HCT116 (cell line): ENCODE results near the gene ZBTB16. TPM values are rescaled to one million over a fixed set of nuclear protein-coding genes. Genes with fewer than 3 reads are reported as not detected.

Experiments used
- ATAC-seq: fragments of 200-7000 bp; cut with Tn5 transposase; 2 replicates; pipeline ENCODE4 v1.9.1; 2020; ENCODE audit warnings: mild to moderate bottlenecking, moderate library complexity
- BruUV-seq: library from RNA; stranded (reverse); fragments of 400-500 nt; replicated peaks from 2 replicates; lab custom pipeline; 2021; lab: Mats Ljungman, UMichigan
- CTCF ChIA-PET: fragments of 300-600 bp; sonication (Branson Sonifier 250); formaldehyde crosslinking; loops from one replicate; lab custom pipeline; 2021; ENCODE audit warnings: antibody characterized with exemption; lab: Charles Lee
- POLR2A ChIA-PET: fragments of 300-600, 350-600 bp; sonication (Branson Sonifier 250); formaldehyde crosslinking; loops from one replicate; lab custom pipeline; 2021; ENCODE audit warnings: antibody characterized with exemption; lab: Charles Lee
- RAD21 ChIA-PET, 2 experiments: fragments of 300-600 bp; sonication (Branson Sonifier 250); formaldehyde crosslinking; loops; one replicate each; lab custom pipeline; 2023; ENCODE audit warnings: low total read pairs in 2 of 2; ENCODE audit not compliant: uncharacterized antibody in 2 of 2, unreplicated experiment in 2 of 2, low non-redundant PET in 1 of 2; lab: Charles Lee
- DNase-seq: peaks from one replicate; pipeline ENCODE4 v3.0.0-alpha.2; 2010; ENCODE audit warnings: low read depth, low spot score
- H2AFZ ChIP-seq: fragments of 200-600 bp; shearing (Covaris generic), sonication (generic); 2 replicates; pipeline ENCODE4 v1.6.1; 2017; ENCODE audit warnings: low read depth, mixed run types, mixed read lengths, antibody characterized with exemption, low read length; ENCODE audit not compliant: poor library complexity, severe bottlenecking
- H3K27ac ChIP-seq: 2 replicates; pipeline ENCODE4 v1.5.1; 2012; ENCODE audit warnings: low read depth, low read length
- H3K27me3 ChIP-seq: fragments of 200-600 bp; sonication (generic); 2 replicates; pipeline ENCODE4 v1.6.1; 2016; ENCODE audit warnings: mixed run types, low read length, mixed read lengths; ENCODE audit not compliant: insufficient read depth
- H3K36me3 ChIP-seq, 2 experiments: fragments of 200-500 bp in 1 of 2; fragments of 200-600 bp in 1 of 2; sonication (Bioruptor generic) in 1 of 2; sonication (generic) in 1 of 2; 2 replicates each; pipeline versions ENCODE4 v1.5.1 to v1.6.1; 2014 to 2016; ENCODE audit warnings: low read length in 2 of 2, inconsistent platforms in 1 of 2, mixed read lengths in 1 of 2, mixed run types in 1 of 2; ENCODE audit not compliant: insufficient read depth in 2 of 2, control insufficient read depth in 1 of 2
- H3K4me1 ChIP-seq, 2 experiments: fragments of 200-600 bp in 1 of 2; sonication (generic) in 1 of 2; 2 replicates each; pipeline versions ENCODE4 v1.5.1 to v1.6.1; 2012 to 2017; ENCODE audit warnings: low read length in 2 of 2, inconsistent platforms in 1 of 2, mild to moderate bottlenecking in 1 of 2, mixed read lengths in 1 of 2, mixed run types in 1 of 2, moderate library complexity in 1 of 2; ENCODE audit not compliant: insufficient read depth in 2 of 2, control insufficient read depth in 1 of 2
- H3K4me2 ChIP-seq: fragments of 200-600 bp; sonication (generic); 2 replicates; pipeline ENCODE4 v1.6.1; 2017; ENCODE audit warnings: mixed run types, low read length, mixed read lengths
- H3K4me3 ChIP-seq, 2 experiments: fragments of 200-600 bp in 1 of 2; sonication (generic) in 1 of 2; replicated peaks in 1 of 2; 2 replicates each; pipeline ENCODE4 v1.5.1; 2011 to 2016; ENCODE audit warnings: low read length in 2 of 2, control low read depth in 1 of 2, low read depth in 1 of 2, mild to moderate bottlenecking in 1 of 2, mixed read lengths in 1 of 2, mixed run types in 1 of 2
- H3K79me2 ChIP-seq: fragments of 200-600 bp; sonication (generic); 2 replicates; pipeline ENCODE4 v1.6.1; 2017; ENCODE audit warnings: mild to moderate bottlenecking, mixed run types, low read length, moderate library complexity, mixed read lengths; ENCODE audit not compliant: insufficient read depth
- H3K9ac ChIP-seq: fragments of 200-600 bp; sonication (generic); 2 replicates; pipeline ENCODE4 v1.6.1; 2016; ENCODE audit warnings: low read length, mixed read lengths
- H3K9me2 ChIP-seq: fragments of 200-600 bp; sonication (generic), shearing (Covaris generic); 2 replicates; pipeline ENCODE4 v1.6.1; 2017; ENCODE audit warnings: mixed run types, mild to moderate bottlenecking, moderate library complexity; ENCODE audit not compliant: insufficient read depth
- H3K9me3 ChIP-seq, 2 experiments: fragments of 200-500 bp in 1 of 2; fragments of 200-600 bp in 1 of 2; sonication (Bioruptor generic) in 1 of 2; sonication (generic) in 1 of 2; 2 replicates each; pipeline ENCODE4 v1.6.1; 2014 to 2017; ENCODE audit warnings: low read length in 2 of 2, mixed read lengths in 2 of 2, inconsistent platforms in 1 of 2, low read depth in 1 of 2, mild to moderate bottlenecking in 1 of 2, mixed run types in 1 of 2, moderate library complexity in 1 of 2; ENCODE audit not compliant: control insufficient read depth in 1 of 2, insufficient read depth in 1 of 2
- H4K20me1 ChIP-seq: fragments of 200-600 bp; sonication (generic), shearing (Covaris generic); 2 replicates; pipeline ENCODE4 v1.6.1; 2017; ENCODE audit warnings: mixed run types, mild to moderate bottlenecking, moderate library complexity; ENCODE audit not compliant: insufficient read depth
- ATF3 ChIP-seq: IDR thresholded peaks from 2 replicates; pipeline ENCODE4 v1.6.1; 2012
- CBX3 ChIP-seq: IDR thresholded peaks from 2 replicates; pipeline ENCODE4 v1.6.1; 2012; ENCODE audit warnings: low read depth
- CEBPB ChIP-seq: IDR thresholded peaks from 2 replicates; pipeline ENCODE4 v1.6.1; 2012; ENCODE audit warnings: low read depth
- EGR1 ChIP-seq: IDR thresholded peaks from 2 replicates; pipeline ENCODE4 v1.6.1; 2012; ENCODE audit warnings: low read depth
- ELF1 ChIP-seq: IDR thresholded peaks from 2 replicates; pipeline ENCODE4 v1.6.1; 2012; ENCODE audit warnings: low read depth, borderline replicate concordance
- EZH2 ChIP-seq: fragments of 200-600 bp; sonication (generic); IDR thresholded peaks from 2 replicates; pipeline ENCODE4 v1.6.1; 2017; ENCODE audit warnings: antibody characterized with exemption, mixed run types
- EZH2phosphoT487 ChIP-seq: fragments of 200-600 bp; IDR thresholded peaks from 2 replicates; pipeline ENCODE4 v1.6.1; 2018; ENCODE audit warnings: antibody characterized with exemption, borderline replicate concordance
- FOSL1 ChIP-seq: IDR thresholded peaks from 2 replicates; pipeline ENCODE4 v1.6.1; 2012; ENCODE audit warnings: low read depth
- JUND ChIP-seq: IDR thresholded peaks from 2 replicates; pipeline ENCODE4 v1.6.1; 2012
- MAX ChIP-seq: IDR thresholded peaks from 2 replicates; pipeline ENCODE4 v1.6.1; 2012
- POLR2A ChIP-seq: IDR thresholded peaks from 2 replicates; pipeline ENCODE4 v1.7.0; 2011; ENCODE audit warnings: borderline replicate concordance; ENCODE audit not compliant: insufficient read depth, insufficient read length; ENCODE audit errors: extremely low read depth
- RAD21 ChIP-seq: IDR thresholded peaks from 2 replicates; pipeline ENCODE4 v1.6.1; 2012; ENCODE audit warnings: low read depth, mild to moderate bottlenecking
- SIN3A ChIP-seq: IDR thresholded peaks from 2 replicates; pipeline ENCODE4 v1.6.1; 2012; ENCODE audit warnings: low read depth
- SP1 ChIP-seq: IDR thresholded peaks from 2 replicates; pipeline ENCODE4 v1.6.1; 2012; ENCODE audit warnings: low read depth
- SRF ChIP-seq: IDR thresholded peaks from 2 replicates; pipeline ENCODE4 v1.6.1; 2012; ENCODE audit warnings: low read depth
- YY1 ChIP-seq: IDR thresholded peaks from 2 replicates; pipeline ENCODE4 v1.6.1; 2011; ENCODE audit warnings: low read length, low read depth, moderate library complexity, mild to moderate bottlenecking; ENCODE audit not compliant: insufficient replicate concordance; ENCODE audit errors: extremely low read depth
- ZFX ChIP-seq: fragments of 450-650 bp; IDR thresholded peaks from 2 replicates; pipeline ENCODE4 v1.6.1; 2017
- intact Hi-C: fragments of 100-400 bp; cut with micrococcal nuclease; formaldehyde crosslinking; loops from 2 replicates; pipeline ENCODE4 v1.10.0; 2022
- total RNA-seq: library from RNA; stranded (reverse); gene quantifications from one replicate; pipeline ENCODE4 v1.2.1, GENCODE V29; 2021; ENCODE audit not compliant: unreplicated experiment
- TF ChIP-seq, protein P1 (sequence below): IDR thresholded peaks from 2 replicates; pipeline ENCODE4 v1.6.1; 2011; ENCODE audit warnings: mild to moderate bottlenecking, low read length, moderate library complexity; ENCODE audit not compliant: insufficient replicate concordance; ENCODE audit errors: extremely low read depth

The ZBTB16 gene
- total RNA-seq, 1 experiment from 2014 or later: 0.30 TPM

GRCh38 chr11:114172055-114172861, 112.7 kb downstream of the ZBTB16 start:
- RAD21 ChIA-PET: no interaction called here
- ATAC-seq (no peak), DNase-seq (no peak)
- POLR2A ChIA-PET: no interaction called here
- H3K9me3 ChIP-seq: no peaks in the 10 kb centered on the region
- TF ChIP-seq SRF (no peak), SIN3A (no peak), ELF1 (no peak), SP1 (no peak), EZH2 (no peak), MAX (no peak)
- H4K20me1 ChIP-seq: no peaks in the 10 kb centered on the region
- CTCF ChIA-PET: no interaction called here
- no peak overlapping the region for H3K9ac ChIP-seq
- intact Hi-C loops: no loop called here
- H3K36me3 ChIP-seq: no peaks in the 10 kb centered on the region
- H2AFZ ChIP-seq: no peak overlapping the region
- no peak overlapping the region for H3K4me2 ChIP-seq
- no peaks in the 10 kb centered on the region for H3K79me2 ChIP-seq
- H3K4me3 ChIP-seq: no peak overlapping the region
- no TSS peak for BruUV-seq
- no peaks in the 10 kb centered on the region for H3K9me2 ChIP-seq
- peaks cover 85% of the 10 kb centered on the region for H3K27me3 ChIP-seq
- H3K4me1 ChIP-seq: peaks cover 0 to 4% of the 10 kb centered on the region in 2 experiments; a peak in 1 of 4 replicates
- no peak overlapping the region for H3K27ac ChIP-seq

DNA sequence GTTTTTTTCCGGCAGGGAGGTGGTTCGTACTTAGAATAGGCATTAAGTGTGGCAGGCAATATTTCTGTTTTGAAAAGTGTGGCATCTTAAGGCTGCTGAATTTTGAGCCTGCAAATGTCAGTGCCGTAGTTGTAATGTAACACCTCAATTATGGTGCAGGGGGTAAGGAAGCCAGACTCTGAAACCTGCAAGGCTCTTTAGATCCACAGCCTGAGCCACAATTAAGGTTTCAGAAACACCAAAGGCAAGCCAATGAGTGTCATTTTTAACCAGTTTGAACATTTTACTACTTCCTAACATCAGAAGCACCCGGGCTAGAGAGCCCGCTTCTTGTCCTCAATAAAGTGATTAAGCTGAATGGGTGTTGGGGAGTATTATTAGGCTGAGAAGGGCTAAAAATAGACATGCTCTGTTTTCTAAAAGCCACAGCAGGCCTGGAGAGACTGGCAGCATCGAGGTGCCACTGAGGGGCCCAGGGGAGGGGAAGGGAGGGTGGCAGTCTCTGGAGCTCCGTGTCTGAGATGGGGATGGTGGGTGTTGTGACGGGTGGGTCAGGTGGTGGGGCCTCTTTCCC, 113.4 kb downstream of the ZBTB16 start:
- Histone ChIP-seq H3K27ac (no peak overlapping the region), H4K20me1 (no peaks in the 10 kb centered on the region), H3K9me2 (no peaks in the 10 kb centered on the region), H3K36me3 (no peaks in the 10 kb centered on the region), H2AFZ (no peak overlapping the region), H3K9me3 (no peaks in the 10 kb centered on the region), H3K4me1 (no peaks in the 10 kb centered on the region), H3K9ac (no peak overlapping the region), H3K27me3 (peaks cover 82% of the 10 kb centered on the region), H3K79me2 (no peaks in the 10 kb centered on the region), H3K4me2 (no peak overlapping the region), H3K4me3 (no peak overlapping the region)
- ChIA-PET CTCF (no interaction called here), RAD21 (no interaction called here), POLR2A (no interaction called here)
- intact Hi-C loops: no loop called here
- no peak for DNase-seq
- BruUV-seq: no TSS peak
- no peak for ATAC-seq
- TF ChIP-seq CEBPB: no peak
- TF ChIP-seq, protein P1, sequence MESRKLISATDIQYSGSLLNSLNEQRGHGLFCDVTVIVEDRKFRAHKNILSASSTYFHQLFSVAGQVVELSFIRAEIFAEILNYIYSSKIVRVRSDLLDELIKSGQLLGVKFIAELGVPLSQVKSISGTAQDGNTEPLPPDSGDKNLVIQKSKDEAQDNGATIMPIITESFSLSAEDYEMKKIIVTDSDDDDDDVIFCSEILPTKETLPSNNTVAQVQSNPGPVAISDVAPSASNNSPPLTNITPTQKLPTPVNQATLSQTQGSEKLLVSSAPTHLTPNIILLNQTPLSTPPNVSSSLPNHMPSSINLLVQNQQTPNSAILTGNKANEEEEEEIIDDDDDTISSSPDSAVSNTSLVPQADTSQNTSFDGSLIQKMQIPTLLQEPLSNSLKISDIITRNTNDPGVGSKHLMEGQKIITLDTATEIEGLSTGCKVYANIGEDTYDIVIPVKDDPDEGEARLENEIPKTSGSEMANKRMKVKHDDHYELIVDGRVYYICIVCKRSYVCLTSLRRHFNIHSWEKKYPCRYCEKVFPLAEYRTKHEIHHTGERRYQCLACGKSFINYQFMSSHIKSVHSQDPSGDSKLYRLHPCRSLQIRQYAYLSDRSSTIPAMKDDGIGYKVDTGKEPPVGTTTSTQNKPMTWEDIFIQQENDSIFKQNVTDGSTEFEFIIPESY: no peak
- no peak for TF ChIP-seq EGR1
- no peak for TF ChIP-seq ATF3
- no peak for TF ChIP-seq RAD21
- TF ChIP-seq JUND: no peak
- TF ChIP-seq MAX: no peak
- TF ChIP-seq ZFX: no peak
- no peak for TF ChIP-seq SP1
- TF ChIP-seq EZH2phosphoT487: no peak
- TF ChIP-seq YY1: no peak
- no peak for TF ChIP-seq POLR2A
- TF ChIP-seq ELF1: no peak
- no peak for TF ChIP-seq CBX3
- TF ChIP-seq FOSL1: no peak
